H9 (cell line): ENCODE measurements around the gene WDR44. TPM values are rescaled to one million over a fixed set of nuclear protein-coding genes. Genes with fewer than 3 reads are reported as not detected.
A peak's percentile ranks its signal among the peaks of the same experiment; 100 is the strongest.

ENCODE experiments used
- DNase-seq: peaks from one replicate; pipeline ENCODE4 v3.0.0-alpha.2; 2017
- H2AFZ ChIP-seq: one replicate; pipeline ENCODE4 v1.6.1; 2013; ENCODE audit warnings: mild to moderate bottlenecking, low read length, control low read depth, moderate library complexity
- H2AK5ac ChIP-seq: 2 replicates; pipeline ENCODE4 v1.6.1; 2013; ENCODE audit warnings: low read length, control low read depth, mixed read lengths; ENCODE audit not compliant: insufficient read length
- H2BK120ac ChIP-seq: one replicate; pipeline ENCODE4 v1.6.1; 2013; ENCODE audit warnings: low read depth, mild to moderate bottlenecking, low read length, control low read depth, inconsistent platforms; ENCODE audit not compliant: poor library complexity, severe bottlenecking
- H2BK12ac ChIP-seq: 2 replicates; pipeline ENCODE4 v1.6.1; 2013; ENCODE audit warnings: low read length, control low read depth, mixed read lengths, low read depth; ENCODE audit not compliant: insufficient read length
- H2BK15ac ChIP-seq: 2 replicates; pipeline ENCODE4 v1.6.1; 2013; ENCODE audit warnings: low read depth, low read length, control low read depth
- H2BK20ac ChIP-seq: one replicate; pipeline ENCODE4 v1.6.1; 2013; ENCODE audit warnings: low read depth, mild to moderate bottlenecking, low read length, control low read depth, inconsistent platforms; ENCODE audit not compliant: poor library complexity, severe bottlenecking
- H2BK5ac ChIP-seq: 2 replicates; pipeline ENCODE4 v1.6.1; 2013; ENCODE audit warnings: low read length, control low read depth, mixed read lengths; ENCODE audit not compliant: insufficient read length
- H3K14ac ChIP-seq: 2 replicates; pipeline ENCODE4 v1.6.1; 2013; ENCODE audit warnings: low read length, control low read depth; ENCODE audit not compliant: insufficient read depth
- H3K18ac ChIP-seq: 2 replicates; pipeline ENCODE4 v1.6.1; 2013; ENCODE audit warnings: low read depth, mild to moderate bottlenecking, mixed read lengths, low read length, control low read depth; ENCODE audit not compliant: insufficient read length
- H3K23ac ChIP-seq: 2 replicates; pipeline ENCODE4 v1.6.1; 2013; ENCODE audit warnings: low read length, control low read depth, mixed read lengths, low read depth; ENCODE audit not compliant: insufficient read length
- H3K23me2 ChIP-seq: 2 replicates; pipeline ENCODE4 v1.6.1; 2013; ENCODE audit warnings: low read depth, mild to moderate bottlenecking, mixed read lengths, low read length, control low read depth; ENCODE audit not compliant: insufficient read length, poor library complexity, severe bottlenecking
- H3K27ac ChIP-seq: 2 replicates; pipeline ENCODE4 v1.5.1; 2013; ENCODE audit warnings: low read length, control low read depth, mixed read lengths, low read depth; ENCODE audit not compliant: insufficient read length
- H3K27me3 ChIP-seq: 2 replicates; pipeline ENCODE4 v1.6.1; 2013; ENCODE audit warnings: low read length, control low read depth, inconsistent platforms; ENCODE audit not compliant: insufficient read depth
- H3K4ac ChIP-seq: 2 replicates; pipeline ENCODE4 v1.6.1; 2013; ENCODE audit warnings: low read depth, mild to moderate bottlenecking, control low read depth, inconsistent platforms, low read length, moderate library complexity
- H3K4me1 ChIP-seq: 2 replicates; pipeline ENCODE4 v1.6.1; 2013; ENCODE audit warnings: low read length, control low read depth, inconsistent platforms; ENCODE audit not compliant: insufficient read depth
- H3K4me2 ChIP-seq: 2 replicates; pipeline ENCODE4 v1.6.1; 2013; ENCODE audit warnings: low read length, control low read depth, mixed read lengths; ENCODE audit not compliant: insufficient read length, insufficient read depth
- H3K56ac ChIP-seq: 2 replicates; pipeline ENCODE4 v1.6.1; 2013; ENCODE audit warnings: low read depth, mild to moderate bottlenecking, mixed read lengths, low read length, control low read depth; ENCODE audit not compliant: insufficient read length
- H3K79me1 ChIP-seq: 2 replicates; pipeline ENCODE4 v1.6.1; 2013; ENCODE audit warnings: low read depth, mild to moderate bottlenecking, moderate library complexity, low read length, control low read depth, inconsistent platforms; ENCODE audit not compliant: insufficient read depth, poor library complexity, severe bottlenecking
- H3K79me2 ChIP-seq: 2 replicates; pipeline ENCODE4 v1.6.1; 2013; ENCODE audit warnings: low read length, control low read depth, inconsistent platforms; ENCODE audit not compliant: insufficient read depth
- H3K9ac ChIP-seq: 2 replicates; pipeline ENCODE4 v1.6.1; 2013; ENCODE audit warnings: low read length, control low read depth, mixed read lengths; ENCODE audit not compliant: insufficient read length; ENCODE audit errors: extremely low read depth
- H3K9me3 ChIP-seq: one replicate; pipeline ENCODE4 v1.6.1; 2013; ENCODE audit warnings: low read depth, low read length, inconsistent platforms; ENCODE audit not compliant: control insufficient read depth
- H3T11ph ChIP-seq: one replicate; pipeline ENCODE4 v1.6.1; 2013; ENCODE audit warnings: mild to moderate bottlenecking, low read length, control low read depth, inconsistent platforms
- H4K20me1 ChIP-seq: one replicate; pipeline ENCODE4 v1.6.1; 2013; ENCODE audit not compliant: control insufficient read depth, insufficient read length, insufficient read depth
- H4K5ac ChIP-seq: 2 replicates; pipeline ENCODE4 v1.6.1; 2013; ENCODE audit warnings: low read depth, mild to moderate bottlenecking, mixed read lengths, low read length, control low read depth; ENCODE audit not compliant: insufficient read length
- H4K8ac ChIP-seq: replicated peaks from 2 replicates; pipeline ENCODE4 v1.6.1; 2013; ENCODE audit warnings: low read length, control low read depth, mixed read lengths, low read depth; ENCODE audit not compliant: insufficient read length
- H4K91ac ChIP-seq: 2 replicates; pipeline ENCODE4 v1.6.1; 2013; ENCODE audit warnings: low read depth, mild to moderate bottlenecking, moderate library complexity, mixed read lengths, low read length, control low read depth; ENCODE audit not compliant: insufficient read length
- H3K27ac Mint-ChIP-seq, 3 experiments: 2 replicates in 2 of 3; 3 replicates in 1 of 3; pipeline ENCODE4 v1.8.0; 2020 to 2021; ENCODE audit warnings: mixed read lengths in 3 of 3, mild to moderate bottlenecking in 1 of 3, moderate library complexity in 1 of 3
- H3K27me3 Mint-ChIP-seq: 2 replicates; pipeline ENCODE4 v1.8.0; 2021; ENCODE audit warnings: low read depth, mild to moderate bottlenecking, moderate library complexity, mixed read lengths
- H3K36me3 Mint-ChIP-seq, 3 experiments: 2 replicates in 2 of 3; 3 replicates in 1 of 3; pipeline ENCODE4 v1.8.0; 2020 to 2021; ENCODE audit warnings: low read depth in 3 of 3, mixed read lengths in 3 of 3; ENCODE audit not compliant: insufficient read depth in 1 of 3
- H3K4me1 Mint-ChIP-seq, 2 experiments: 2 replicates each; pipeline ENCODE4 v1.8.0; 2020; ENCODE audit warnings: mixed read lengths in 2 of 2
- H3K4me3 Mint-ChIP-seq, 2 experiments: 2 replicates in 1 of 2; 3 replicates in 1 of 2; pipeline ENCODE4 v1.8.0; 2020 to 2021; ENCODE audit warnings: mild to moderate bottlenecking in 2 of 2, mixed read lengths in 2 of 2, moderate library complexity in 1 of 2
- H3K9me3 Mint-ChIP-seq, 2 experiments: 2 replicates in 1 of 2; 3 replicates in 1 of 2; pipeline ENCODE4 v1.8.0; 2020; ENCODE audit warnings: mild to moderate bottlenecking in 2 of 2, mixed read lengths in 2 of 2, moderate library complexity in 1 of 2
- WGBS: extraction: QIAGEN DNeasy Blood & Tissue Kit; methylation state at CpG from one replicate; pipeline ENCODE4 v1.1.7; 2013; ENCODE audit warnings: missing lambda C conversion rate, low lambda C conversion rate, mixed read lengths; ENCODE audit not compliant: insufficient read length; ENCODE audit errors: extremely low coverage; 5-methylcytosine and 5-hydroxymethylcytosine counted together
- total RNA-seq: library from RNA; stranded (reverse); gene quantifications from 2 replicates; pipeline ENCODE4 v1.2.1, GENCODE V29; 2021
- TF ChIP-seq, protein P1 (sequence below): fragments of 200-600 bp; sonication (generic); conservative IDR thresholded peaks from 3 replicates; pipeline ENCODE4 v1.8.0; 2021; ENCODE audit warnings: antibody characterized with exemption, mild to moderate bottlenecking

The WDR44 gene
- total RNA-seq, 1 experiment from 2014 or later: 29.6 TPM

DNA sequence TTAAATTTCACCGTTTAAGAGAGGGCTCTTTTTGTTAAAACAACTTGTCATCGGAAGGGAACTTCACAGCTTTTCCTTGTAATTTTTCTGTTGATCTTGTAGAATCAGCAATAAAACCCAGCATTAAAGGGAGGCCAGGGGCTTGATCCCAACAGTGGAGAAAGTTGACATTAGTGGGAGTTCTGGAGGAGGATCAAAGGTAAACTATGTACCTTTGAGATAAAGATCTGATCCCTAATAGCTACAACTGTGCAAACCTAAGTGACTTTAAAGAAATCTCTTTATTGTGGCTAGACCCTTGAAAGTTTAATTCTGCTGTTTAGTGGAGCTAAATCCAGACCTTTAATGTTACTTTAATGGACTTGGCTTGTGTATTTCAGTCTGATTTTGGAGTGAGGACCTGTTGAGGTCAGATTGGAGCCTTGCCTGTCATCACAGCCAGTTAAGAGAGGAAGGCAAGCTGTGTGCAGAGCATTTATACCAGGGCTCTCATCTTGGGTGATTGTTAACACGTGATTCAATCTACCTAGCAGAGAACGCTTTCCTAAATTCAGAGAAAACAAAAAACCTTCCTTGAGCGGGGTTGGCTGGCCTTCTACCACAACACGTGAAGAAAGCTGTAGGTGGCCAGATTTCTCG lies 151.4 kb downstream of the WDR44 start:
- Histone ChIP-seq H3K79me2 (no peaks in the 10 kb centered on the region), H4K20me1 (no peaks in the 10 kb centered on the region), H3K18ac (no peak overlapping the region), H4K8ac (no peak overlapping the region), H2BK12ac (no peak overlapping the region), H3T11ph (no peak overlapping the region), H3K4me2 (peak overlapping the region; percentile 55), H3K23ac (no peak overlapping the region), H3K9ac (peak overlapping the region; percentile 55), H2AK5ac (no peak overlapping the region), H2BK20ac (no peak overlapping the region), H3K27ac (no peak overlapping the region), H3K4ac (no peak overlapping the region), H3K23me2 (peaks cover 9% of the 10 kb centered on the region), H4K5ac (no peak overlapping the region), H2AFZ (no peak overlapping the region), H2BK5ac (no peak overlapping the region), H3K4me1 (peaks cover 2% of the 10 kb centered on the region; the same call in 1 of the 2 replicates), H3K9me3 (peaks cover 25% of the 10 kb centered on the region), H2BK120ac (no peak overlapping the region), H3K56ac (no peak overlapping the region), H3K79me1 (no peaks in the 10 kb centered on the region), H3K14ac (no peak overlapping the region), H3K27me3 (peaks cover 6% of the 10 kb centered on the region; the same call in 1 of the 2 replicates), H4K91ac (no peak overlapping the region), H2BK15ac (no peak overlapping the region)
- peak overlapping the region; percentile 74 to 95 for H3K4me3 Mint-ChIP-seq
- peaks cover 9 to 53% of the 10 kb centered on the region in 2 experiments; a peak in 4 of 5 replicates for H3K9me3 Mint-ChIP-seq
- H3K4me1 Mint-ChIP-seq: peaks cover 22 to 28% of the 10 kb centered on the region in 2 experiments
- TF ChIP-seq, protein P1, sequence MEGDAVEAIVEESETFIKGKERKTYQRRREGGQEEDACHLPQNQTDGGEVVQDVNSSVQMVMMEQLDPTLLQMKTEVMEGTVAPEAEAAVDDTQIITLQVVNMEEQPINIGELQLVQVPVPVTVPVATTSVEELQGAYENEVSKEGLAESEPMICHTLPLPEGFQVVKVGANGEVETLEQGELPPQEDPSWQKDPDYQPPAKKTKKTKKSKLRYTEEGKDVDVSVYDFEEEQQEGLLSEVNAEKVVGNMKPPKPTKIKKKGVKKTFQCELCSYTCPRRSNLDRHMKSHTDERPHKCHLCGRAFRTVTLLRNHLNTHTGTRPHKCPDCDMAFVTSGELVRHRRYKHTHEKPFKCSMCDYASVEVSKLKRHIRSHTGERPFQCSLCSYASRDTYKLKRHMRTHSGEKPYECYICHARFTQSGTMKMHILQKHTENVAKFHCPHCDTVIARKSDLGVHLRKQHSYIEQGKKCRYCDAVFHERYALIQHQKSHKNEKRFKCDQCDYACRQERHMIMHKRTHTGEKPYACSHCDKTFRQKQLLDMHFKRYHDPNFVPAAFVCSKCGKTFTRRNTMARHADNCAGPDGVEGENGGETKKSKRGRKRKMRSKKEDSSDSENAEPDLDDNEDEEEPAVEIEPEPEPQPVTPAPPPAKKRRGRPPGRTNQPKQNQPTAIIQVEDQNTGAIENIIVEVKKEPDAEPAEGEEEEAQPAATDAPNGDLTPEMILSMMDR: no peak
- no CpG with 5 or more reads among the region's 7 CpGs for WGBS
- H3K27me3 Mint-ChIP-seq: peaks cover 33% of the 10 kb centered on the region
- no peak for DNase-seq
- no peak overlapping the region for H3K27ac Mint-ChIP-seq
- H3K36me3 Mint-ChIP-seq: peaks cover 2 to 5% (median 2%) of the 10 kb centered on the region in 3 experiments; a peak in 4 of 7 replicates
